TTC549 (cell line): ENCODE measurements around the gene SMYD3.
"Not testable (repeated sequence)": the region's sequence is repeated elsewhere in the genome, so short reads cannot be mapped to it uniquely, and the experiment has no call there.

Source experiments
- FAIRE-seq: peaks from 2 replicates; lab custom pipeline; 2012; peaks lifted over from hg19 to GRCh38; lab: Jason Lieb, UNC

Gene SMYD3

DNA sequence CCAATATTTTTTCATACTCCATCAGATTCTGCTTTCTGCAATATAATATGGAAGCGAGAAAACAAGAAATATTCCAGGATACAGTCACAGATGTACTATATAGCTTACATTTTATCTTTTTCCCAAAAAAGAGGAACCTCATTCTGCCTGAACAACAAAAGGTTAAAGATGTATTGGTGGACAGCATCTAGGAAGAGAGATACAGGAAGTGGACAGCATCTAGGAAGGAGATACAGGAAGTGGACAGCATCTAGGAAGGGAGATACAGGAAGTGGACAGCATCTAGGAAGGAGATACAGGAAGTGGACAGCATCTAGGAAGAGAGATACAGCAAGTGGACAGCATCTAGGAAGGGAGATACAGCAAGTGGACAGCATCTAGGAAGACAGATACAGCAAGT, 483.0 kb downstream of the SMYD3 start:
- not testable (repeated sequence) for FAIRE-seq

DNA sequence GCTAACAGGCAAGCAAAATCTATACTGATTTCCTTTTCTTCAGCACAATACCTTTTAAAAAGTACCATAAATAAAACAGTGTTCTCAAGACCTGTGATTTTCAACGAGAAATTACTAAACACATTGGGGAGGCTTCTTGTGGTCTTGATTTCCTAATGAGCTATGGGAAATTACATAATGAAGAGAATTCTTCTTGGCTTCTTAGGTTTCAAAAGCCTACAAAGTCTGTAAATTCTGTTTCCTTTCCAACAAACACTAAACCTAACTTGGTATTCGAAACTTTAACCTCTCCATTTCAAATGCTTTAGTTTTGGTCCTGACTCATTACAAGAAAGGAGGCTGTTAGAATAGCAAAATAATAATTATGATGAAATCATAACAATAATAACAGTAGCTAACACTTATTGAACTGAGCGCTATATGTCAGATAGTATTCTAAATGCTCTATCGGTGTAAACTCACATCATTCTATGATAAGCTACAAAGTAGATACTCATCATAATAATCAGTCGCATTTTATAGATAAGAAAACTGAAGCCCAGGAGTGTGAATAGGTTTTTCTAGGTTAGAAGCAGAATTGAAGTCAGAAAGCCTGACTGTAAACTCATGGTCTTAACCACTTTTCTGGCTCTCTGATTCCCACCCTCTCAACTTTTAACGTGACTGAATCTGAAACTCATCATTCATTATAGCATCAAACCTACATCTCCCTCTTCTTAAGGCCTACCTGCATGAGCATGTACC, 486.7 kb downstream of the SMYD3 start:
- no peak for FAIRE-seq

DNA sequence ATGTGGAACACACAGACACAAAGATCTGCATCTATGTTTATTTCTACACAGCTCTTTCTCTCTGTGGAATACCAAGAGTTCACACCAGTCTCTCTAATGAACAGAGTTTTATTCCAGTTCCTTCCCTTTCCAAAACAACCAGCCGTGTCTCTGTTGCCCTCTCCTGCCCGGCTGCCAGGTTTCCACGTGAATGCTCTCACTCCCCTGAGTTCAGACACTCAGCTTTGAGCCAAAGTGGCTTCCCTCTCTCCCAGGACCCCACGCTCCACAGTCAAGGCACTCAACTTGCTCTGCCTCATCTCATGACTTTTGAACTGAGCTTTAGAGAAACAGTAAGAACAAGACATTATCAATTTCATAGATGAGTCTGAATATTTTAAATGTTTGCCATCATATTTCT, 488.9 kb downstream of the SMYD3 start:
- no peak for FAIRE-seq

DNA sequence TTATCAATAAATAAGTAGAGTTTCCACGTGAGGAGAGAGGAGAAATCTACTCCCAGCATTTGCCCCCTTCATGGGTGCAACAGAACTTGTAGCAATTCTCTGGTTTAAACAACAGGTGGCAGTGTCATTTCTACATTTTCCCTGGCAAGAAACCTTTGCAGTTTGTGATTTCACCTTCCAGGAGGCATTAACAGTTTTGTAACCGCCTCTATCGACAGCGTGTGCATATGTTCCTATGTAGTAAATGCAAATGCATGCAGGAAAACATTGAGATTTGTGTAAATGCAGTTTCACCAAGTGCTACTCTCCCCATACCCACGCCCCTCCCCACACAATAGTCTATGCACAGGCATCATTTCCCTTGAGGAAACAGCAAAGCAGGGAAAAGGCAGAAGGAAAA, 494.7 kb downstream of the SMYD3 start:
- FAIRE-seq = peak; percentile 90

DNA sequence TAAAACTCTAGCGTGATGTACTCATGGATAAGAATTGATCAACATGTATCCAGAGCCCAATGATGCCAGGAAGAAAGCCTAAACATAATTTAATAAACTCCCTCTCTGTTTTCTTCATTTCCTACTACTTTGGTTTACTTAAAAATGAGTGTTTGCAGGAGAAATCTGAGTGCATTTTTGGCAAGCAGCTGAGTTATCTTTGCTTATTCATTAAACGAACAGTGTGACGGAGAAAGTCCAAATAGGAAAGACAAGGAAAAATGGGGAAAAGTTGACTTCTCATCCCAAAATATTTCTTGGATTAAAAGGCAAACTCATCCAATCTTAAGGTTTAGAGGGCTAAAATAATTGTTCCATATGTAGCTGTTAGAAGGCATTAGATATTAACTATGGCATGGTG, 496.7 kb downstream of the SMYD3 start:
- FAIRE-seq = no peak

DNA sequence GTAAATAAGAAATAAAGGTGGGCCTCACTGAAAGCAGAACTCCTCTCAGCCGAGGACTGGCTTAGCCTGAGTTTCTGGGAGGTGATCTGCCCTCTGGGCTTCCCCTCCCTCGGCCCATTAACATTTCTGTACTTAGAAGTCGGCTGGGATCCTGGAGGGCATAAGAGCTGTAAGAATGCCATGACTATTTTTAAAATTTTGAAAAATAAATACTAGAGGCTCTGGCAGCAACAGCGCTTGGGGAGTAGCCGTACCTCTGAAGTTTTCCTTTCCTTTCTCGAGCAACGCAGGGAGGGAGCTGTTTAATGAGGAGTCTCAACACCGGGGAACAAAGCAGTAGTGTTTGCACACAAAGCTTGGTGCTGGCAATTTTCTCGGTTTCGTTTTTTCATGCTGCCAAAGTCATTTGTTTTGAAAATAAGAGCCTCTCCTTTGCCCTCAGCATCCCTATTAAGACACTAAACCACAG, 498.7 kb downstream of the SMYD3 start:
- no peak for FAIRE-seq

DNA sequence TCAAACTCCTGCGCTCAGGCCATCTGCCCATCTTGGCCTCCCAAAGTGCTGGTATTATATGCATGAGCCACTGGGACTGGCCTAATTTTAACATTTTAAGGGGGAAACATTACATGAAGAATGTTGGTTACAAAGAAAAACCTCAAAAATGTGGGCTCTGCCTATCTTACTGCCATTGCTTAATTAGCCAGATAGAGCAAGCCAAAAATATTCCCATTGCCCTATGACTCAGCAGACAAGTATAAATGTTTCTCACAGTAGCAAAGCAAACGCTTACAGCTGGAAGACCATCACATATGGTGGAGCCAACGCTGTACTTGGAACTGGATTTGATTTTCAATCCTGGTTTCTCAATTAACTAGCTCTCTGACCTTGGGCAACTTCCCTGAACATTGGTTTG, 502.0 kb downstream of the SMYD3 start:
- FAIRE-seq = no peak

DNA sequence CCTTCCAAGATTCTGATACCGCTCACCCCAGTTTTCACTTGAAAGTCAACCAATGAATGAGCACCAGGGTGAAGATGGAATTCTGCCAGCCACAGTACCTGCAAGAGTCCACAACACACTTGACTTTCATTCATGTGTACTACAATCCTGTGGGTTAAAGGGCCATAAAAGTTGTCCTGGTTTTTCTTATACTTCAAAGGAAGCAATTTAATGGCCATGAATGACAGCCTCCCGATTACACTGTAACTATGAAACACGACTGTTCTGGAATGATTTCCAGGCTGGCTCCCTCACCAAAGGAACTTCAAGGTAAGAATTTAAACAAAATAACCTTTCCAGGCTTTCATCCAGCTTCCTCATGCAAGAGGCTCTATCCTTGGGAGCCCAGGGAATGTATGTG, 502.8 kb downstream of the SMYD3 start:
- FAIRE-seq = no peak

DNA sequence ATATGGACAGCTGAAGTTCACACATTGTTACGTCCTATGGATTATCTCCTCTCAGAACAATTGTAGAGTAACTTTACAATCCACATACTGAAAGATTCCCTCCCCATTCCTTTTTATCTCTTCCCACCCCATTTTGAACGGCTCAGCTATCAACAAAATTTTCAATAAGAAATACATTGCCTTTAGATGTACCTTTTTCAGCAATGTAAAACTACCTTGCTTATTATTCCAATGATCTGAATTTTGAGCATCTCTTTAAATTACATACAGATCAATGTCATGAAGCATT, 503.7 kb downstream of the SMYD3 start:
- FAIRE-seq = no peak

DNA sequence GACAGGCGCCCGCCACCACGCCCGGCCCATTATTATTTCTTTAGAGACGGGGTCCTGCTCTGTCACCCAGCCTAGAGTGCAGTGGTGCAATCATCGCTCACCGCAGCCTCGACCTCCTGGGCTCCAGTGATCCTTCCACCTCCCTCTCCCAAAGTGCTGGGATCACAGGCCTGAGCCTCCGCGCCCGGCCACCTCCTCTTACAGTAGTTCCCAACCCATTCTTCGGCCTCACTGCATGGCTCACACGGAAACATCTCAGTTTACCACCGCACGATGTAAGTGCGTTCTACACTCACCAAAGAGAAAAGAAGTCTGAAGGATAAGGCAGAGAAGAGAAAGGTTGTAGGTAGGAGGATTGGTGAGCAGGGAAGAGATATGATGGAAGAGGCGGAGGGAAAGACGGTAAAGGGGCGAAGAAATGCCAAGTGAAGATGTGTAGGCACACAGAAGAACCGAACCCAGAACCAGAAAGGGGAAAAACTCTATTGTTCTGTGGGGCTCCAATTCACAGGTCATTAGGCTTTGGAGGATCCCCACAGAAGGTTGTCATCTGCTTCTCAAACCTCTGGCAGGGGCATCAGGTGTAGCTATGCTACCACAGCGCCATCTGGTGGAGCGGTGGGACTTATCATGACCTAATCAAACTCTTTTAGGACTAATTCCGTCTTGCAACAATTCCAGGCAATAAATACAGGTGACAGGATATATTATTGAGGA, 504.2 kb downstream of the SMYD3 start:
- FAIRE-seq = peak; percentile 91

DNA sequence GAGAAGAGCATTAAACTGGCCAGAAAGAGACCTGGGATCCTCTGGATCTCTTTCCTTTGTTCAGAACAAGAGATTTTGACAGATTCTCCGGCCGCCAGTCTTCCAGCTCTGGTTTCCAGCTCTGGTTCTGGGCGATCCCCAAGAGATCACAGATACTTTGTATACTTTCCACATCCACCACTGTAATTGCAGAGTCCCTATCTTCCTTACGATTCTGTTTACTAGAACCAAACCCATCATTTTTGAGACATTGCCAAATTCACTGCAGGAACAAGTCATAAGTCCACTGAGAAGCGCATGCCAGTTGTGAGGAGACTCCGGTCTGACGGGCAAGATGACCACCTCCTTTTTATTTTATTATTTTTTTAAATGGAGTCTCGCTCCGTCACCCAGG, 505.2 kb downstream of the SMYD3 start:
- FAIRE-seq = no peak

DNA sequence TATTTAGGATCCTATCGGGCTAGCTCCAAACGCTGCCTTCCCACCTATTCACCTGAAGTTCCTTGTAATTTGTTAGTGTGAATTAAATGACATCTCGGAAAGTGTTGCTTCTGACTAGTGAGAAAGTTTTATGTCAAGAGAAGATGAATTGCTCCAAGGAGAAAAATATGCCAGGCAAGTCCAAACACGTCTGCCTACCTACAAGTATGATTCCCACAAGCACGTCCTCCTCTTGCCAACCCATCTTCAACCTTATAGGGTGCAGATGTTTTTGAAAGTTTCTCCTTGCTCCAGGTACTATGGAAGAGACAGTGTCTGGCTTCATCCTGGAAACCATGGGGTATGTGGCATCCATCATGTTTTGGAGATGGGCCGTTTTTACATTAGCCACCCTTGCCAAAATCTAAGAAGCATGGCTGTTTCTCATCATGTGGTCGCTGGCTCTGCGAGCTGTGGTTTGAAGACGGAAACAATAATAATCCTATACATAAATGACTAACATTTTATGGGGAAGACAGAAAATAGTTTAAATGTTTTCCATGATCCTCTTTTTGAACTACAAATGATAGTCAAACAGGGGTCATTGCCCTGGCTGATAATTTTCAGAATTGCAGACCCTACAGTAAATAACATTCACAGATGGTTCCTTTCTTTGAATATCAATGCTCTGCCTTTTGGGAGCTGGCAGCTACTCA, 505.8 kb downstream of the SMYD3 start:
- FAIRE-seq = no peak

DNA sequence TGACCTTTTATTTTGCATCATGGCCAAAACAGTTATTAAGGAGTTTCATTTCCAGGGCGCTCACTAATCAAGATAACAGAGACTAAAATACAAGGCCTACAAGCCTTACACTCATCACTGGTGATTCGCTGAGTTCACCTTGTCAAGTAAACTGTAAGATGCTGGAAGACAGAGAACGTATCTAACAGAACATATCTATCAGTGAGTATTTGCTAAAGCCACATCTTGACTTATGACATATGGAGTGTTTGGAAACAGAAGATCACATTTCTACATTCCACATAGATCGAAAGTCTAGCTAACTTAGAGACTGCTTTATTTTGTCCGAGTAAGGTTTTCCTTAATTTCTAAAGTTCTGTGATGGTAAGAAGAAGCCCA, 506.5 kb downstream of the SMYD3 start:
- no peak for FAIRE-seq

DNA sequence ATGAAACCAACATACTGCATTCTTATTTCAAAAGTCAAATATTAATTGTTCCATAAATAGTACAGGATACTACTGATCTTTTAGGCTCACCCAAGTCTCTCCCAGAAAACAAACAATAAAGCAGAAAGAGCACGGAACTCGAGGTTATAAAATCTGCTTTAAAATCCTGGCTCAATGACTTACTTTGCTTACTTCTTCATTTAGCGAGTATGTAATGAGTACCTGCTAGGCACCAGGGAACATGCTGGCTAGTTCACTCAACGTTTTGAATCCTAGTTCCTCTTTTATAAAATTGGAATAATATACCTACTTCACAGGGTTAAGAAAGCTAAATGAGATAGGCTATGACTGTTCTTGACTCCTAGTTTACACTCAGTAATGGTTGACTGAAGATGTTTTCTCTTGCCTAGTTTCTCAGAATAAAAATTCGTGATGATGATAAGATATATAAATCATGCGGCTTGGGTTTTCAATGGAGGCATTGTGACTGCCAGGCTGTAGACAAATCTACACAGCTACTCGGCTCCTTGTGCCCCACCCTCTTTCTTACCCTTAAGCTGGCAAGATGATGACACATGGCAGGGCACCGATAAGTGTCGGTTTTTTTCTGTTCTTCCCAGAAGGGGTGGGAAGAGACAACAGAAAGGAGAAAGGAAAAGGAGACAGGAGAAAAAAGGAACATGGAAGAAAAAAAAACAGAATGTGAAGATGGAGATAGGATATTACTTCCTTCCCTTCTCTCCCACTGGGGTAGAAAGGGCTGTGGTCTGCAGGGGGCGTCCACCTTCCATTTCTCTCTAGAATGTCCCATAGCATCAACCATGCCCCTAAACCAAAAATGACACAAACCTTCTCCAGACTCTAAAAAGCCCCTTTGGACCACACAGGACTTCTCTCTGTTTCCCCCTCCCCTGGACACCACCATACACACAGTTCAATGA, 507.1 kb downstream of the SMYD3 start:
- no peak for FAIRE-seq

DNA sequence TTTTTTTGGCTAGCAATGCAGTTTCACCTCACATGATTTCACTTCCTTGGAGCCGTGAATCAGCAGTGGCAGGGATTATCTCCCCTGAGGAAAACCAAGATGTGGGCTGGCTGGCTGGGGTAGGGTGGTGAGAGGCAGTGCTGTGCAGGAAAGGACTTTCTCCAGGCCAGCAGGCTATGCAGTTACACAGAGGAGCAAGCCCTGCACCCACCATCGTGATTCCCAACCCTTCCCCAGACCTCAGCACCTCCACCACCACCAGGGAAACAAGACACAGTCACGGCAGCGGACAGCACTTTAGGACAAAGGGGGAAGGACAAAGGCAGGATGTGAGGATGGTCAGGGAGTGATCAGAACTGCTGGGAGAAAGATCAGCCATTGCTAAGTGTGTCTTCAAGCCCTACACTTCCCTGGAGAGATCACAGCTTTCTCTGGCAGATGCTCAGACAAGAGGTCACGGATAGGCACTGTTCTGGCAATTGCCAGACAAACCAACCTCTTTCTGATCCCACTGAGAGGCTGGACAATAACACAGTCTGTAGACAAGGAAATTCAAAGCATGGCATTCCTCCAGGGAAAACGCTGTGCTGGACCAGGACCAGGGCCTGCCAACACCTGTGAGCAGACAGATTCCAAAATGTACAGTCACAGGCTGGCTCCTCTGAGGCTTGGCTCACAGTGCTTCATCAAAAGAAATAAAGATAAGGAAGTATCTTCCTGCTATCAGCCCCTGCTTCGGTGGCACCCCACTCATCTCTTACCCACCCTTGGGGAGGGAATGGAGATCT, 509.4 kb downstream of the SMYD3 start:
- no peak for FAIRE-seq

DNA sequence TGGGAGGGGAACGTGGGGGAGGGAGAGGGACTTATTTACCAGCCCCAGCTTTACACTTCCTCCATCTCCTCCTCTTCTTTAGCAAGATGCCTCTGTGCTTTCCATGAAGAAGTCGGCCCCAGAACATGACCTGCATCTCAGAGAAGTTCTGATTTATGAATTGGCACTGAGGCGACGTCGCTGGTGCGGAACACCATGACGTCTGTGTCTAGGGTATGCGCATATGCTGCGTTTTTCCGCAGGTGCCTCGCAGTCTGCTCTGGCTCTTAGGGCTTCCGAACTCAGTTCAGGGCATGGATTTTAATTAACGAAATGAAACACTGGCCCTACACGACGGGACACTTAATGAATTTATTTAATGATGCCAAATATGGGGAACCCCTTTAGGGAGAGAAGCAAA, 510.3 kb downstream of the SMYD3 start:
- FAIRE-seq = no peak

DNA sequence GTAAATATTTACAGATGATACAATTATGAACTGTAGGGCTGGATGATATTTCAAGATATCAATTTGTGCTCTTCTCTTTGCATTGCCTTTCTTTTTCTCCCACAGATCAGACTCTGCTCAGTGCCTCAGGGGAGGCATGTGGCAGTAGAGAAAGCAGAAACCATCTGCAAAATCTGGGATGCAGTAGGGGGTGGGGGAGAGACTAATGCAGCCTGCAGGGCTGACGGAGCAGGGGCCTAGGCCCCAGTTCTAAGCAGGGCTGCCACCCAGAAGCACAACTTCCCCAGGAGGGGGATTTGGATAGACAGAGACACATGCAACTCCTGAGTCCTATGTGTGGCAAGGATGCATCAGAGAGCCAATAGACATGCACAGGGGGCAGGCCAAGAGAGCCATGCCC, 511.6 kb downstream of the SMYD3 start:
- no peak for FAIRE-seq

DNA sequence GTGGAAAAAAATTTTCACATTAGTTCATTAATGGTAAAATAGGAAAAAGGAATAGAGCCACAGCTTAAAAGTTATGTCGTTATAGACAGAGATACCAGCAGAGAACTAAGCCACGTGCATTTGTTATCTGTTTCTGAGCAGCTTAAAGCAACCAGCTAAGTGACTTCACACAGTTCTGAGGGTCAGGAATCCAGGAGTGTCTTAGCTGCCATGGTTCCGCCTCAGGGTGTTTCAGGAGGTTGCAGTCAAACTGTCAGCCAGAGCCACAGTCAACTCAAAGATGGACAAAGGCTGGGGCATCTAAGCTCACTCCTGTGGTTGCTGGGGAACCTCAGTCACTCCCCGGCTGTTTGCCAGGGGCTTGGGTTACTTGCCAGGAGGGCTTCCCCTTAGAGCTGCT, 515.8 kb downstream of the SMYD3 start:
- FAIRE-seq = no peak

DNA sequence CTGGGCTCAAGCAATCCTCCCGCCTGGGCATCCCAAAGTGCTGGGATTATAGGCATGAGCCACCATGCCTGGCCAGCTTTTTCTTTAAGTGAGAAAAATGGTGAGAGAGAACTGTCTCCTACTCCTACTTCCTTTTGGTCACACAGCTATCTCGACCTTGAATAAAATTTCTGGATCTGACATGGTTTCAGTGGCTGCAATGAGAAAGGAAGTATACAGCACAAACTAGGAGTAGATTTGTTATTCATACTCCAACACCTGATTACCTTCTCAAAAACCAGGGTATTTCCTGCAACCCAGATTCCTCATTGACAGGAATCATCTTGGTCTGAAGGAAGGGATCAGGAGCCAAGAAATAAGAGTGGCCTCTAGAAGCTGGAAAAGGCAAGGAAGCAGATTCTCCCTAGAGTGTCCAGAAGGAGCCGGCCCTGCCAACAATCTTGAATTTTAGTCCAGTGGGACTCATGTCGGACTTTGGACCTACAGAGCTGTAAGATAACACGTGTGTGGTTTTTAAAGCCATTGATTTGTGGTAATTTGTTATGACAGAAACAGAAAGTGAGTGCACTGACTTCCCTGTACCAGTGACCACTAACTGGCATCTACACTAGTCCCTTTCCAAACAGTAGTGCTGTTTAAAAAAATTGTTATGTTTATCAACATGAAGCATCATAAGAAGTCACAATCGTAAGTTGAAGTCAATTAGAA, 516.6 kb downstream of the SMYD3 start:
- no peak for FAIRE-seq

DNA sequence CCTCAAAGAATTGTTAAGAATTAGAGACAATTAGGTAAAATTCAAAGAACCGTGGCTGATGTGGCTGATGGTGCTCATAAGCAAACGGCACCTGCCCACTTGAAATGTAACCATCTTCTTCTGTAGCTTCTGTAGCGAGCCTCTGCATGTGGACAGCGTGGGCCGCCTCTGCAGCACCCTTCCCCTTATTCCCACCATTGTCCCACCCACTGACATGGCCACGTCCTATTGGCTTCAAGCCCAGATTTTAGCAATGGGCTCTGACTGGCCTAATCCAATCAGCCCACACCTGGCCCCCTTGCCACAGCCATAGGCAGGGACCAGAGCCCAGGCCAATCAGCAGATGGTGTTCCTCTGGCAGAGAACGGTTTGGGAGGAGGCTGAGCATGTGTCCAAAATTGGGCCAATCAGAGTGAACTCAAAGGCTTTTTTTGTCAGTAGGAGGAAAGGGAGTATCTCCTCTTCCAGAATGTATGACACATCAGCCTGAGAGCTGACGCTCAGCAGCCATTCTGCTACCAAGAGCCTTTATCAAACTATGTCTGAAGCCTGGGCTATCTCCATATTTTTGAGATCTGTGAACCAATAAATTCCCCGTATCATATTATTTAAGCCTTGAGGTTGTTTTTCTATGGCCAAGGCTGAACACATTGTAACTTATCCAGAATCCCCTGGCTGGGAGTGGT, 518.5 kb downstream of the SMYD3 start:
- FAIRE-seq = no peak
